Measurements from ENCODE around the gene GINS1. TPM values are rescaled to one million over a fixed set of nuclear protein-coding genes. Genes with fewer than 3 reads are reported as not detected.

Gene GINS1
- total and polyA plus RNA-seq, 2 of the 13 experiments (the other 11 are each of a cell fraction or from before 2014, with no cell fraction given) = 14.6 to 59.9 TPM

- TF ChIP-seq ZNF335 (CRISPR knock-in tag; IDR thresholded peaks at IDR 0.05) (peak; percentile 89), ZNF496 (CRISPR knock-in tag; IDR thresholded peaks at IDR 0.05; ENCODE audit: insufficient replicate concordance) (no peak), PPARG (CRISPR knock-in tag; conservative IDR thresholded peaks at IDR 0.05) (0 out of 2 replicates have a peak, but pooled peaks have one; percentile 68), ZNF549 (CRISPR knock-in tag; IDR thresholded peaks at IDR 0.05) (peak; percentile 93), ZNF773 (CRISPR knock-in tag; IDR thresholded peaks at IDR 0.05; ENCODE audit: borderline replicate concordance) (peak; percentile 98; the same call in 1 of the 2 replicates), HNF1B (CRISPR knock-in tag; IDR thresholded peaks at IDR 0.05) (peak; percentile 98), MZF1 (CRISPR knock-in tag; IDR thresholded peaks at IDR 0.05; ENCODE audit: borderline replicate concordance) (peak; percentile 79; the same call in 1 of the 2 replicates), TMF1 (CRISPR knock-in tag; IDR thresholded peaks at IDR 0.05; ENCODE audit: low read depth) (peak; percentile 99), IRX3 (CRISPR knock-in tag; IDR thresholded peaks at IDR 0.05; ENCODE audit: borderline replicate concordance, low read depth) (peak; percentile 99), RBM39 (IDR thresholded peaks at IDR 0.05; ENCODE audit: low read depth, low read length, poor library complexity, severe bottlenecking) (peak; percentile 82), ZKSCAN1 (IDR thresholded peaks at IDR 0.05; ENCODE audit: low read length) (peak; percentile 42), ZNF142 (CRISPR knock-in tag; IDR thresholded peaks at IDR 0.05) (peak; percentile 97), GATAD1 (CRISPR knock-in tag; IDR thresholded peaks at IDR 0.05) (peak; percentile 99), ZNF737 (CRISPR knock-in tag; IDR thresholded peaks at IDR 0.05; ENCODE audit: borderline replicate concordance) (peak; percentile 97)
Measured at GRCh38 chr20:25407311-25408169, at the start of gene GINS1 (continued).

Data from HepG2 (cell line).